Mesodermal cell (in vitro differentiated cells): Measurements from ENCODE around the gene CACNA1E.

Source experiments
- H3K27ac ChIP-seq: 2 replicates; pipeline ENCODE4 v1.7.0; 2013; ENCODE audit warnings: mild to moderate bottlenecking, low read depth, low read length, moderate library complexity; ENCODE audit not compliant: severe bottlenecking
- H3K36me3 ChIP-seq: 2 replicates; pipeline ENCODE4 v1.7.1; 2013; ENCODE audit warnings: mild to moderate bottlenecking, low read length, moderate library complexity; ENCODE audit not compliant: control insufficient read depth, insufficient read depth
- H3K4me1 ChIP-seq: one replicate; pipeline ENCODE4 v1.7.1; 2013; ENCODE audit warnings: mild to moderate bottlenecking, low read length; ENCODE audit not compliant: insufficient read depth, control insufficient read depth, poor library complexity, severe bottlenecking
- H3K4me3 ChIP-seq: 2 replicates; pipeline ENCODE4 v1.7.0; 2013; ENCODE audit warnings: low read length, control low read depth, mild to moderate bottlenecking; ENCODE audit not compliant: insufficient read depth, poor library complexity, severe bottlenecking; ENCODE audit errors: extremely low read depth
- H3K9me3 ChIP-seq: 2 replicates; pipeline ENCODE4 v1.7.1; 2013; ENCODE audit warnings: mild to moderate bottlenecking, low read length, moderate library complexity; ENCODE audit not compliant: control insufficient read depth
- WGBS, 2 experiments: methylation state at CpG; one replicate each; pipeline ENCODE4 v1.1.5; 2013; ENCODE audit warnings: missing lambda C conversion rate in 2 of 2; ENCODE audit not compliant: insufficient coverage in 2 of 2; 5-methylcytosine and 5-hydroxymethylcytosine counted together

Gene CACNA1E

DNA sequence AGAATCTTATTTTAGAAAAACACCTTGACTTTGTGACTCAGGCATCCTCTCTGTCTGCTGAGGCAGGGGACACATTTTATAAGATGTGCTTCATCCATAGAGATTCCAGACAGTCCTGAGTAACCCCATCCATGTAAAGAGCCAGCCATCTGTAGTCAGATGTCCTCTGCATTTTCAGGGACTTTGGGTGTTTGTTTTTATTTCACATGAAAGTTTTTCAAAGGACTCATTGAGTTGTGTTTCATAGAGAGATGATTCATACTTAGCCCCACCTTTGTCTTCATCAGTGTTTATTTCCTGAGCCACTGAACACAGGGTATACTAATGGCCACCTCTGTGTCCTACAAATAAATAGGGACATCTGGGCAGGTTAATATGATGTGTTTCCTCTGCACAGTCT, 280.4 kb downstream of the CACNA1E start:
- no peaks in the 10 kb centered on the region for H3K9me3 ChIP-seq
- no peak overlapping the region for H3K4me3 ChIP-seq
- no peaks in the 10 kb centered on the region for H3K36me3 ChIP-seq
- H3K27ac ChIP-seq: no peak overlapping the region
- H3K4me1 ChIP-seq: no peaks in the 10 kb centered on the region

DNA sequence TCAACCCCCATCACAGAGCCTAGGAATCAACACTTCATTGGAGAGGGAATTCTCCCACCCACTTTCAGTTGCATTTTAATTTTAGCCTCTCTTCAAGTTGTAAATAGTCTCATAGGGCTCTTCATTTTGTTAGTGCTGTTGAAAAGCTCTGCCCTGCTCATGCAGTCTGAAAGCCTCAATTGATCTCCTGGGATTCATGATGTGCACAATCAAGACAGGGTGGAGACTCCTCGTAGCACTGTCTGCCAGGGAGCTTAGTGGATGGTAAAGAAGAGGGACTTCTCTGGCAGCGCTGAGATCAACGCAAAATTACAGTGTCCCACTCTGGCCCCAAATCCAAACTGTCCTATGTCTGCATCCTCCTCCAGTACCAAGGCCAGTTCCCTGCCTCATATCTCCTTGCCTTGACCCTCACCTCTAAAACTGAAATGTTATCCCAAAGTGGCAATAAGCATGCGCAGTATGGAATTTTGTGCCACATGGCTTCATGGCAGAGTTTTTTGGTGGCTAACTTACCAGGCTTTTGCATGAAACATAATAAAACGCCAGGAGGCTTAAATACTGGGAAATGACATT, 282.2 kb downstream of the CACNA1E start:
- no peak overlapping the region for H3K4me3 ChIP-seq
- H3K9me3 ChIP-seq: no peaks in the 10 kb centered on the region
- no peaks in the 10 kb centered on the region for H3K4me1 ChIP-seq
- H3K27ac ChIP-seq: no peak overlapping the region
- no peaks in the 10 kb centered on the region for H3K36me3 ChIP-seq
- 83% methylated on average over 3 to 4 of the region's 5 CpGs for WGBS, 2 experiments

DNA sequence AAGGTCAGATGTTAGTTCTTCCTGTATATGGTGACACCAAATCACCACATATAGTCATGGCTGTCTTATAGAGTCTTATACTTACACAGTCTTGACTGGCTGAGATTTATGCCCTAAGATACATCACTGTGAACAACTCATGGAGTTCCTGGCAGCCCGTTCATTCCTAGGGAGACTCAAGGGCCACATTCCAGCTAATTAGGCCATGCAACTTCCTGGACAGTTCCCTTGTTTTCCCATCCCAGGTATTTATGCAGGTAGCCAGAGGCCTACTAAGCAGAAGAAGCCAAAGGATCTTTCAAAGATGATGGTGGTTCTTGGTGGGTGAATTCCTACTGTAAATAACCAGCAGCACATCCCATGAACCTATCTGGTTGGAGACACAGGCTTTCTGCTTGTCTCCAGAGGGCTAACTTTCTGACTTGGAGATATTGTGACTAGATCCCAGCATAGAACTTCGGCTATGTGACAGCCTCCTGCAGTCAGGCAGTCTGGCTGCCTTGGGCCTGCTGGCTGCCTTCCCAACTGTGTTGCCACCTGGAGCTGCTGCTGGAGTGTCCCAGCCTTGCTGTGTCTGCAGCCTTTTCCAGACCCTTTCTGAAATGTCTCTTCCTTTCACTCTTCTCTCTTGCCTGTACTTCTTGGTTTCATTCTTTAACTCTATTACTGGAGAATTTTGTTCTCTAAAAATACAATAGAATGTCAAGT, 283.8 kb downstream of the CACNA1E start:
- WGBS, 2 experiments: 90 to 95% methylated on average over 2 of the region's 2 CpGs
- H3K27ac ChIP-seq: no peak overlapping the region
- H3K36me3 ChIP-seq: no peaks in the 10 kb centered on the region
- H3K4me3 ChIP-seq: no peak overlapping the region
- no peaks in the 10 kb centered on the region for H3K4me1 ChIP-seq
- no peaks in the 10 kb centered on the region for H3K9me3 ChIP-seq

DNA sequence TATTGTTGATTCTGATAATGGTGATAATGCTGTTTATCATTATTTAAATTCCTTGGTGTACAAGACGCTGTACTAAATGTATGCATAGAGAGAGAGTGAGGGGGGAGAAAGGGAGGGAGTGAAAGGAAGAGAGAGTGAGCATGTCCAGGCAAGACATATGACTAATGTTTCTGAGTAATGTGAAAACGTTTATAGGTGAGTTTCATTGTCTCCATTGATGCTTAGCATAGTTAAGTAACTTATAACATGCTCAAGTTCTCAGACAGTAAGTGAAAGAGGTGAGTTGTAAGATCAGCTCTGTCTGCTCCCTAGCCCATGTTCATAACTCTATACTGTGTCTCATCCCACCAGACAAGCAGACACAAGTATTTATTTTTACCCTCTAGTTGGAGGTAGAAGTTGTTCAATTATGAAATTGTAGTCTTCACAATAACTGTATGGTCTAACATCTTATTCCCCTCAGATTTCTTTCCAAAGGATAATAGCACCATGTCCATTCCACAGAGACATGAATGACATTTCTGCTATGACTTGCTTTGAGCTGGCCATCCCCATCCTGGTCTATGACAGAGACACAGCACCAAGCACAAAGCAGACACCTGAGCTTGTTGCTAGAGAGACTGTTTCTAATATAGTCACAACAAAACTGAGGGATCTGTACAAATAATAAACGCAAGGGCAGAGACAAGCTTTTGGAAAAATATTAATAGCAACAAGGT, 285.1 kb downstream of the CACNA1E start:
- H3K27ac ChIP-seq: no peak overlapping the region
- H3K4me3 ChIP-seq: no peak overlapping the region
- no peaks in the 10 kb centered on the region for H3K36me3 ChIP-seq
- no peaks in the 10 kb centered on the region for H3K4me1 ChIP-seq
- H3K9me3 ChIP-seq: no peaks in the 10 kb centered on the region
- WGBS, 2 experiments: 73 to 74% methylated on average over 1 to 2 of the region's 3 CpGs

DNA sequence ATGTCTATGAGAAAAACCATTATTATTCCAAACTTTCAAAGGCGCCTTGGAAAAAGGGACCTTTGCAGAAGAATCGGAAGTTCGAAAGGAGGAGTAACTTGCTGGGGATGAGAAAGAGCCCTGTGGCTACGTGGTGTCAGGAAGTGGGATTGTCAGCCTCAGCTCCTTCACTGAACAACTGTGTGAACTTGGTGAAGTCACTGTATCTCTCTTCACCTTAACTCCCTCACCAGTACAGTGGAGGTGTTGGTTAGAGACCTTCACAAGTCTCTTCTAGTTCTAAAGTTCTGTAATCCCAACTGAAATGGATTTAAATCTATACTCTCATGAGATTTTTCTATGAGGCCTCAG, 285.6 kb downstream of the CACNA1E start:
- no peaks in the 10 kb centered on the region for H3K9me3 ChIP-seq
- no peak overlapping the region for H3K27ac ChIP-seq
- H3K4me3 ChIP-seq: no peak overlapping the region
- no peaks in the 10 kb centered on the region for H3K36me3 ChIP-seq
- 79% methylated on average over 2 of the region's 4 CpGs; no CpG with 5 or more reads in 1 of the 2 experiments for WGBS, 2 experiments
- H3K4me1 ChIP-seq: no peaks in the 10 kb centered on the region

DNA sequence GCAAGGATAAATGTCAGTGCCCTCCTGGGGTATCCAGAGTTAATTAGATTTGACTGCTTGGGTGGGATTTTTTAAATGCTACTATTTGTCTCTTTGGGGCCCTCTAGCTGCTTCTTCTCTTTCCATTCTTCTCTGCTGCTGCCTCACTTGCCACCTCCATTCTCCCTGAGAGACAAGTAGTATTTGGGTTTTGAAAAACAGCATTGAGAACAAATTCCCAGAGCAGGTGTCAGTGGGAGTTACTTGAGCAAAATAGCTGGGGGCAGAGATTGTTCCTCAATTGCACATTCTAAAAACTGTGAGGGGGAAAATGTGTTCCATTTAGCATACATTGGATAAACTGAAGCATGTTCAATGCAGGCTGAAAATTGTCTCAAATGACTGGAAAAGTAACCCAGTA, 286.5 kb downstream of the CACNA1E start:
- Histone ChIP-seq H3K4me3 (no peak overlapping the region), H3K9me3 (no peaks in the 10 kb centered on the region), H3K4me1 (no peaks in the 10 kb centered on the region), H3K27ac (no peak overlapping the region), H3K36me3 (no peaks in the 10 kb centered on the region)

DNA sequence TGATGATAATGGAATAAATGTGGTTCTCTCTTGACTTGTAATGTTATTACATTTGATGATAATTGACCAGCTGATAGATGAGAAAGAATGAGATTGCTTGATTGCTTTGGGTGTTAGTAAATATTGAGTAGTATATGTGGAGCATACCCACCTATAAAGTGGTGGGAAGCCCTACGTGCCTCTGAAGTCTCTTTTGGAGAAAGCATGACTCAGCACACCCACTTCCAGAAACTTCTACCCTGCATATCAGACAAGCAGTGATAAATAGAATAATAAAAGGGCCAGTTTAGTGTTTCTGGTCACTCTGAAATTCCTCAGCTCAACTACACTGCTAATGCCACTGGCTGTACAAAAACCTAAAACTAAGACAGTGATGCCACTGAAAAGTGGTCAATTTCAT, 289.4 kb downstream of the CACNA1E start:
- no peaks in the 10 kb centered on the region for H3K9me3 ChIP-seq
- no CpG with 5 or more reads among the region's 1 CpG for WGBS, 2 experiments
- peaks cover 5% of the 10 kb centered on the region for H3K4me1 ChIP-seq
- no peak overlapping the region for H3K4me3 ChIP-seq
- H3K27ac ChIP-seq: no peak overlapping the region
- no peaks in the 10 kb centered on the region for H3K36me3 ChIP-seq

DNA sequence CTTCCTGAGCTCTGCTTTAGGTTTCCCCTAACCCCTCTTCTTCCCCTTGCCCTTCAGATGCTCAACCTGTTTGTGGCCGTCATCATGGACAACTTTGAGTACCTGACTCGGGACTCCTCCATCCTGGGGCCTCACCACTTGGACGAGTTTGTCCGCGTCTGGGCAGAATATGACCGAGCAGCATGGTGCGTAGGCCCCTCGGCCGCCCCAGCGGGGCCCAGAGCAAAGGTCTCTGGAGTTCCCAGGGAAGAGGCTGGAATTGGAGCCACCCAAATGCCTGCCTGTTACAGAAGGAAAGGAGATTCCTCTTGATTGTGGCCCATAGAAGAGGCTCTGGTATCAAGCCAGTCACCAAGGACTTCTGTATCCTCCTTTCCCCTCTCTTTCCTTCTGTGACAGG, 292.7 kb downstream of the CACNA1E start:
- 92 to 96% methylated on average over 10 of the region's 10 CpGs for WGBS, 2 experiments
- Histone ChIP-seq H3K36me3 (no peaks in the 10 kb centered on the region), H3K27ac (no peak overlapping the region), H3K4me3 (no peak overlapping the region), H3K9me3 (no peaks in the 10 kb centered on the region), H3K4me1 (peaks cover 14% of the 10 kb centered on the region)

DNA sequence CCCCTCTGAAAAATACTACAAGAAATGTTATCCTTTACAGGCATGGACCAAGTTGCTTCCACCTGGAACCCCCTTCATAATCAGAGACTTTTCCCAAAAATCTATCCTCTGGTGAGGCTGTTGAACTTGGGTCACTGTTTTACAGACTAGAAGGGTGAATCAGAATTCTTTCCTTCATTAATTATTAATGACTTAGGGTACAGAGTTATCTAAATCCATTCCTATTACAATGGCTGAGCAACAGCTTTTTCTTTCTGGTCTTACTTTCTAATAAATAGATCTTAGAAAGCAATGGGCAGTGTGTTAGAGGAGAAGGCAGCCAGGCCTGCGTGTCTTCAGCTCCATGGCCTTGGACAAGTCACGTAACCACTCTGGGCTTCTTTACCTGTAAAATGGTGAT, 294.0 kb downstream of the CACNA1E start:
- H3K36me3 ChIP-seq: no peaks in the 10 kb centered on the region
- no peaks in the 10 kb centered on the region for H3K9me3 ChIP-seq
- peaks cover 14% of the 10 kb centered on the region for H3K4me1 ChIP-seq
- no peak overlapping the region for H3K4me3 ChIP-seq
- 71 to 100% methylated on average over 1 of the region's 2 CpGs for WGBS, 2 experiments
- no peak overlapping the region for H3K27ac ChIP-seq

DNA sequence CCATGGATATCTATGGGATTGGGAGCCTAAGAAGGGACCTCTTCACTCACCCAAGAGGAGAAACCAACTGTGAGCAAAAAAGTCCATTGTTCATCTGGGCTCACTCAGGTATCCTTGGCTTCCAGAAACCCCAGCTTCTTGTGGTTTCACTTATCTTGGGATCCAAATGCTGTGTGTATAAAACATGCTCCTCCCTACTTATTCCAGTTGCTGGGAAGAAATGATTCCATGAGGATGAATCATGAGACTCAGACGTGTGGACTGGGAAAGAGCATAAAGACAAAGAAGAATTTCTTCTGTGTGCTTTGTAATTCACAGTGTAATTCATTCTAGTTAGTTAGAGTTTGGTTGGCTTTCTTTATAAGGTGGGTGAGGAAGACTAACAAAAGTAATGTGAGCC, 294.5 kb downstream of the CACNA1E start:
- H3K27ac ChIP-seq: no peak overlapping the region

DNA sequence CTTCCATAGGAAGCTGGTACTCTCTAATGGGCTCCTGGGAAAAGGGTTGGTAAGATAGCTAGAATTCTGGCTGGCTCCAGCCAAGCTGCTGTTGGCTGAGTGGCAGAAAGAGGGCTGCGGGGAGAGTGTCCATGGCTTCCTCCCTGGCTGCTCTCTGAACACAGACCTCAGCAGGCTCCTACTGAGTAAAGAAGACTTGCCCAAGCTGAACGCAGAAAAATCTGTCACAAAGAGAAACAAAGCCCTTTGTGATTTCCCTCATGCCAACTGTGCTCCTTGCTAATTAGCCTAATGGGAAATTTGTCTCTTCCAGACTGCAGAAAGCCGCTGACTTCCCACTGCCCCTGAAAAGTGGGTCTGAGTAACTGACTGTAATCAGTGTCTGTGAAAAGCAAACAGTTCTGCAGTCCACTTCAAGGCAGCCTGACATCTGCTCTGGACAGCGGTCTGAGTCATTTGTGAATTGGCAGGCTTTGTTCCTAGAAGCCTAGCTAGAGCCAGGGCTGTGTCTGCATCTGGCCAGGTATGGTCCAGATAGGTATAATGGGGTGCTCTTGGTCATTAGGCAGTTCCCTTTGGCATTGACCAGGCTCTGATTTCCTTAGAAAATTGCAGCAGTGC, 295.4 kb downstream of the CACNA1E start:
- Histone ChIP-seq H3K36me3 (no peaks in the 10 kb centered on the region), H3K9me3 (no peaks in the 10 kb centered on the region), H3K4me1 (peaks cover 14% of the 10 kb centered on the region), H3K4me3 (no peak overlapping the region), H3K27ac (peak overlapping the region; percentile 78)
- 76 to 79% methylated on average over 3 to 4 of the region's 4 CpGs for WGBS, 2 experiments

More for the DNA sequence above, 294.5 kb downstream of the CACNA1E start:
- Histone ChIP-seq H3K36me3 (no peaks in the 10 kb centered on the region), H3K4me1 (peaks cover 14% of the 10 kb centered on the region), H3K4me3 (no peak overlapping the region), H3K9me3 (no peaks in the 10 kb centered on the region)
- 40 to 71% methylated on average over 1 of the region's 1 CpG for WGBS, 2 experiments
